Stimulated activated CD8-positive, alpha-beta memory T cell treated with anti-CD3 and anti-CD28 coated beads, Interleukin-12 subunit alpha, Interleukin-12 subunit beta, amount 100 ng/mL, for 1 hour (primary cell): Measurements from ENCODE around the gene CDH4.

ENCODE experiments used
- DNase-seq: peaks from one replicate; pipeline ENCODE4 v3.0.0-alpha.2; 2020; ENCODE audit warnings: low read depth

Gene CDH4

DNA sequence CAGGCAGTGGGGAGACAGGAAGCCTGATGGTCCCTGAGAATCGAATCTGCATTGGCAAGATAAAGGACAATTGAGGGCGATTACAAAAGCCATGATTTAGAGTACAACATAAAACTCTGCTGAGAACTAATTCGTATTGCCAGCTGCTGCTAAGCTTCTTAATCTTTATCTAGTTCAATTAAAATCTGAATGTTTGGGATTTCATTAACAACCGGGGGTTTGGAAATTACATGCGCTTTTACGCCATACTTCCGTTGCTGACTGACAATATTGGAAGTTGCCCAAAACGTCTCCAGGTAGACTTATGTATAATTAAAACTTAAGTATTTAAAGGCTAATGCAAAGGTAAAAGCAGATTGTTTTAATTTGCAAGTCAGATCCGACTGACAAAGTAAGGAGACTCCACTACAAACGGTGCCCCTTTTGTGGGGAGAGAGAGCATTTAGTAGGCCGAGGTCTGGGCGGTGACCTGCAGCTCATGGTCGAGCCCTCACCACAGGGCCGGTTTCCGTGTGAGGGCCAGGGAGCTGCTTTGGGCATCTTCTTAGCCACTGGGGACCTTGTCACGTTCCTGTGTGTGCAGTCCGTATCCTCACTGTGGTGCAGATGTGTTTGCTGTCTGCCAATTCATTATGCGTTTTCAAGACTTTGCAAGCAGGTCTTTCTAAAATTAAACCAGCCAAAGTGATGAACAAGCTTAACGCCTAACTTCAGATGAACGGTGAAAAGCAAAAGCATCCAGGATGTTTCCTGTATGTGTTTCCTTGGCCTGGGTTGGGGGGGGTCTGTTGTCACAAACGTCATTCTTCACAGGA is 49.9 kb downstream of the CDH4 start:
- DNase-seq: no peak

DNA sequence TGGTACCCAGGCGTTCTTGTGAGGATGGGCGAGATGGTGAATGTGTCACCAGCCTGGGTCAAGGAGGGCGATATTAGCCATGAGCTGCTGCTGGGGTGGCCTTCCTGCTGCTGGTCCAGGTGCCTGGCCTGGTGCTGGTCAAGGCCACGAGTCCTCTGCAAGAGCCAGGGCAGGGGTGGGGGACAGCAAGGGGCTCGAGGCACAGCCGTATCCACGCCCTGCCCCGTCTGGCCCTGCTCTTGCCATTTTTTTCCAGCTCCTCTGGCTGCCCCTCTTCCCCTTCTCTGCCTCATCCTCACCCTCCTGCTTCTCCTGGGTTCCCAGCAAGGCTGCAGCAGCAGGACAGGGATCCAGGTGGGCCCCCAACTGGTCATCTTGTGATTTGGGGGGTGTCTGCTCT is 51.2 kb downstream of the CDH4 start:
- no peak for DNase-seq

DNA sequence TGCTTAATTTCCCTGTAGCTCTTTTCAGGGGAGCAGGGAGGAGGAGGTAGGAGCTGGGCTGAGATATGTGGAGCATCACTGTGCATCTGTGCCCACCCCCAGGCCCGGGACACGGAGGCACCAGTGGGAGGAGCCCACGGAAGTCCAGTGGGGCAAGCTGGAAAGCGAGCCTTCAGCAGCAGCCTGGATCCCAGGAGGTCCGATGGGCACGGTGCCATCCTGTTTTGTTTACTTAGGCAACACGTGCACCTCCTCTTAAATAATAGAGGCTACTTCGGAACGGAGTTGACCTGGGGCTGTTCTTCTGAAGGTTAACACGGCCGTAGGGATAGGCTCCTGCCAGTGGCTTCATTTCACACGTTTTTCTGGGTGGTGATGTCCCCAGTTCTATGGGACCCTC is 51.6 kb downstream of the CDH4 start:
- no peak for DNase-seq

DNA sequence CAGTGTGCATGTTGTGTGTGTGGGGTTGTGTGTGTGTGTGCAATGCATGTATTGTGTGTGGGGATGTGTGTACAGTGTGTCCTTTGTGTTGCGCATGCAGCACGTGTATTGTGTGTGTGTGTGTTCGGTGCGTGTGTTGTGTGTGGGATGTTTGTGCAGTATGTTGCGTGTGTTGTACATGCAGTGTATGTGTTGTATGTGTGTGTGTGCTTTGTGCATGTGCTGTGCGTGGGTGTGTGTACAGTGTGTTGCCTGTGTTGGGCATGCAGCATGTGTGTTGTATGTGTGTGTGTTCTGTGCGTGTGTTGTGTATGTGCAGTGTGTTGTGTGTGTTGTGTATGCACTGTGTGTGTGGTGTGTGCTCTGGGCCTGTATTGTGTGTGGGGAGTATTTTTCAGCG is 52.7 kb downstream of the CDH4 start:
- no peak for DNase-seq

DNA sequence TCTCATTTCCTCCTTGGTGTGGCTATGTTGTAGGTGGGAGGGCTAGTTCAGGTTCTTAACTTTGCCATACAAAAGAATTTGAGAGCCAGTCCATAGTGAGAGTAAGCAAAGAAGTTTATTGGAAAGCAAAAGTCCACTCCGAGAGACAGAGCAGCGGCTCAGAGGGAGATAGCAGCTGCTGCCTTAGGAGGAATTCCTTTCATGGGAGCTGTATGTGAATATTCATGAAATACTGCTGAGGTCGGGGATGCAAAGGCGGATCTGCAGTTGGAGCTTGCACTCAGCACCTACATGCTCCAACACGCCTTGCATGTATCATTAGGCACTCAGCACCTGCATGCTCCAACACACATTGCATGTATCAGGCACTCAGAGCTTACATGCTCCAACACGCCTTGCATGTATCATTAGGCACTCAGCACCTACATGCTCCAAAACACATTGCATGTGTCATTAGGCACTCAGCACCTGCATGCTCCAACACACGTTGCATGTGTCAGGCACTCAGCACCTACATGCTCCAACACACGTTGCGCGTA is 54.9 kb downstream of the CDH4 start:
- no peak for DNase-seq

DNA sequence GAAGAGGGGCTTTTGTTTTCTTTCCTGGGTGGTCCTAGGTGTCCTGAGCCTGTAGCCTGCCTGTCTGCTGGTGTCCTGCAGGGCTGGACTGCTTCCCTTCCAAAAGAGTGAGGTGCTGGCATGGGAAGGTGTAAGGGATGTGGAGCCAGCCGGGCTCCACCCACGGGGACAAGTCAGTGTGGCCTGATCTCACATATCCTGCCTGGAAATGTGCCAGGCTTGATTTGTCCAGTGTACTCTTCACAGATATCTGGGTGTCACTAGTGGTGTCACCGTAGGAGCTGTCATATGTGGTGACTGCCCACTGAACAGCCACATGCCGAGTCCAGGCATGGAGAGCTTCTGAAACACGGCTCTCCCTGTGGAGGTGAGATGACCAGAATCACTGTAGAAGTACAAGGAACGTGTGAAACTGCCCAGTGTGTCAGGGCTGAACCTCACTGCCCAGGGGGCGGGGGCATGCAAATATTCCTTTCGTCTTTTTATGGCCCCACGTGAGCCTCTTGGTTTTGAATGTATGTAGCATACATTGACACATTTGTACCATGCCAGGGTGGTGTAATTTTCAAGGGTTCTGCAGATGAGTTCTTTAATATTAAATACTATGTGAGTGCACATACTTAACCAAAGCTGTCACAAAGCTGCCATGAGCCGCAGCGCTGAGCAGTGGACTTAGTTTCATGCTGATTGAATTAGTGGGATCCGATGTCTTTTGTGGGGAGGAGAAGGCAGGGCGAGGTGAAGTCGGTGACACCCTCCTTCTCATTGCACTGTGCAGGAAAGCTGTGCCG is 55.8 kb downstream of the CDH4 start:
- DNase-seq: no peak

DNA sequence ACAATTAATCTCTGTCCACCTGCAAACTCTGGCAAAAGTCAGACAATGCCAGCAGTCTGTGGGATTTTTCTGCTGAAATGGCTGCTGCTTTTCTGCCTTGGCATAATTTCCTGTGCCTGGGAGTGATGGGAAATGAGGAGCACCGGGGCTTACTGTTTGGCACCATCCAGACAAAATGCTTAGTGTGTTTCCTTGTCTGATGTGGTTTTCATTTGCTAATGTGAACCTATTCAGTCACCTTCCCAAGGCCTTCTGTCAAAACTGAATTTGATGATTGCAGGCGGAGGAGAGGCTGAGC is 56.4 kb downstream of the CDH4 start:
- no peak for DNase-seq

DNA sequence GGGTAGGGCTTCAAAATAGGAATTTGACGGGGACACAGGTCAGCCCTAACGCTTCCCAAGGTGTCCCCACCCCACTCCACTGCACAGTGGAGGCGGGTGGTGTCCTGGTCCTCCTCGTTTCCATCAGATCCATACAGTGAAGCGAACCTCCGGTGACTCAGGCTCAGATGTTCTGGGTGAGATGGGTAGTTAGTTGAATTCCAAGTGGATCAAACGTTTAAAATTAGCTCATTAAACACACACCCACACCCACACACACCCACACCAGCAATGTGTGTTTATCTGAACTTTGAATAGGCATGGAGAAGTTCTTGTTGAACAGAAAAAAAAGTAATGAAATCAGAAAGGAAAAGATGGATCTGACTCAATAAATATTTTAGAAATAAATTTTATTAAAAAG is 58.9 kb downstream of the CDH4 start:
- no peak for DNase-seq

DNA sequence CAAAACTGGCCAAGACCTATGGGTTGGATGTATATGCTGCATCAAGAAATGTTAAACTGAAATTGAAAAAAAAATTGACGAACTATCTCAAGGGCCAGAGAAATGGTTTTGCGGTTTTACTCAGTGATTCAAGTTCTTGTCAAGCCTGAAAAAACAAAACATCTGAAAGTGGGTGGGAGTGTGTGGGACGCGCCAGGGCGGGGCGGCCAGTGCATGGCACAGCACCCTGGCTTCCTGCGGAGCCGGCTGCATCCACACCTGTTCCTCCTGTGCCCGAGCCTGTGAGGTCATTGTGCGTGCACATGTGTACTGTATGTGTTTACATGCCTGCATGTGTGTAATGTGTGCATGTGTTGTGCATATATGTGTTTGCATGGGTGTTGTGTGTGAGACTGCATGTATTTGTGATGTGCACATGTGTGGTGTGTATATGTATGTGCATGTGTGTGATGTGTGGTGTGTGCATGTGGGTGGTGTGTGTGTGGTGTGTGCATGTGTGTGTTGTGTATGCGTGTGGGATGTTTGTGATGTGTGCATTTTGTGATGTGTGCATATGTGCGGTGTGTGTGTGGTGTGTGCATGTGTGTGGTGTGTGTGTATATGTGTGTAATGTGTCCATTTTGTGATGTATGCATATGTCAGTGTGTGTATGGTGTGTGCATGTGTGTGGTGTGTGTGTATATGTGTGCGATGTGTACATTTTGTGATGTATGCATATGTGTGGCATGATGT is 59.8 kb downstream of the CDH4 start:
- DNase-seq: no peak

DNA sequence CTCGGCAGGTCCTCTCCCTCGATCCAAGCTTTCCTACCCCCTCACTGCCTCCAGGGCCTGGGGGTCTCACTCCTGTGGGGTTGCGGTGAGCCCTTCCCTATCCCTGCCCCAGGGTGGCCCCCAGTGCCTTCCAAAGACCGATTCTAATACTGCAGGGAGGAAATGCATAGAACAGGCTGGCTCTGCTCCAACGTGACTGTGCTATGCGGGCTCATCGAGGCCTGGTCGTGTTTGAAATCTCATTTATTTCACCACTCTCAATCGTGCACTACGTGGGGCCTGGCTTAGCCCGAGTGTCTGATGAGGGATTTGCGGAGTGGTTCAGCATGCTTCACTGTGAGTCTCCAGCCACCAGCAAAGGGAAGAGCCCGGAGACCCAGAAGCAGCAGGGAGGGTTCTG is 60.9 kb downstream of the CDH4 start:
- DNase-seq: no peak

DNA sequence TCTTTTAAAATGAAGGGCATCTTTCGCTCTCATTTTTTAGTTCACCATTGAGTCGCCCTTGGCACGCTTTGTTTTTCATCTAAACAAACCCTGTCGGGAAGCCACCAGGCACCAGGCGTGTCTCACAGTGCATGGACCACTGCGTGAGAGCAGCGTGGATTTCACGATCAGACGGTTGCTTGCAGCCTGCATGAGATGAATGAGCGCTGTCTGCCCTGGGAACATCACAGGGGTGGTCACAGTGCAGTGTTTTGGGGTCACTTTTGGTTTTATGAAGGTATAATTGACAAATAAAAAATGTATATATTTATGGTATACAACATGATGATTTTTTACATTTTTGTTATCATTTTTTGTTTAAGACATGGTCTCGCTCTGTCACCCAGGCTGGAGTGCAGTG is 61.3 kb downstream of the CDH4 start:
- no peak for DNase-seq

DNA sequence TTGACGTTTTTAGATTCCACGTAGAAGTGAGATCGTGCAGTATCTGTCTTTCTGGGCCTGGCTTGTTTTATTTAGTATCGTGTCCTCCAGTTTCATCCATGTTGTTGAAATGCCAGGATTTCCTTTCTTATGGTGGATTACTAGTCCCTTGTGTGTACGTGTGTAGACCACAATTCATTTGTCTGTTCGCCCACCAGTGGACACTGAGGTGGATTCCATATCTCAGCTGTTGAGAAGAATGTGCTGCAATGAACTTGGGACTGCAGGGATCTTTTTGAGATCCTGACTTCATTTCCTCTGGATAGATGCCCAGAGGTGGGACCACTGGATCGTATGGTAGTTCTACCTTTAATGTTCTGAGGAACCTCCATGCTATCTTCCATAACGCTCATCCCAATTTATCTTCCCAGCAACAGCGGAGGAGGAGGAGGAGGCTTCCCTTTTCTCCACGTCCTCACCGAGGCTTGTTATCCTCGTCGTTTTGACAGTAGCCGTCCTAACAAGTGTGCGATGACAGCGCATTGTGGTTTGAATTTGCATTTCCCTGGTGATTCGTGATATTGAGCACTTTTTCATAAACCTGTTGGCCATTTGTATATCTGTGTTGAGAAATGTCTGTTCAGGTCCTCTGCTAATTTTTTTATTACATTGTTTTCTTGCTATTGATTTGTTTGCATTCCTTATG is 62.4 kb downstream of the CDH4 start:
- no peak for DNase-seq

DNA sequence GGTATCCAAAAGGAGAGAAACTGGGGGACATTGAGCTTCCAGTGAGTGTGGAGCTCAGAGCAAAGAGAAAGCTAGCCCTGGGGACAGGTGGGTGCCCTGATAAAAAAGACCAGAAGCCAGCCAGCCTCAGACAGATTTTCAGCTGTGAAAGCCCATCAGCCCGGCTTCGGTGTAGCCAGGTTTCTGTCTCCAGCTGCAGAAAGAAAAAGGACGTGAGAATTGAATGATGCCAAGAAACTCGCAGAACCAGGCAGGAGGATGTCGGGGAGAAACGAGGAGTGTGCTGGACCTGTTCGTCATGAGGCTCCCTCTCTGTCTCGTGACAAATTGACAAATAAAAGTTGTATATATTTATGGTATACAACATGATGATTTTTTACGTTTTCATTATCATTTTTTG is 63.3 kb downstream of the CDH4 start:
- no peak for DNase-seq

DNA sequence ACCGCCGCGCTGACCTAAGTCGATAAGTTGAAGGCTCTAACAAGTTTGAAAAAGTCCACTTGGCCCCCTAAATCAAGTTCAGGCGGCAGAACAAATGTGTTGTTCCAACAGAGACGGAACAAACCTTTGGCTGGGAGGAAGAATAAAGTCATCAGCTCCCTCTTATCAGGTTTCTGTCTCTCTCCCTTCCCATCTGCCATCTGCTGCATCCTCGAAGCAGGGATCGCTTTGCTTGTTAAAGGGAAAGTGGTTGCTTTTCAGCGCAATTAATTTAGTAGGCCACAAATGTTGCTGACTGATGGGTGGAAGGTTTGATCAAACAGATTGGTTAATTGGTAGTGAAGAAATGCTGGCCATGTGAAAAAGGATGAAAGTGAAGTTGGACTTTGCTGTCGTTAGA is 64.3 kb downstream of the CDH4 start:
- DNase-seq: no peak

DNA sequence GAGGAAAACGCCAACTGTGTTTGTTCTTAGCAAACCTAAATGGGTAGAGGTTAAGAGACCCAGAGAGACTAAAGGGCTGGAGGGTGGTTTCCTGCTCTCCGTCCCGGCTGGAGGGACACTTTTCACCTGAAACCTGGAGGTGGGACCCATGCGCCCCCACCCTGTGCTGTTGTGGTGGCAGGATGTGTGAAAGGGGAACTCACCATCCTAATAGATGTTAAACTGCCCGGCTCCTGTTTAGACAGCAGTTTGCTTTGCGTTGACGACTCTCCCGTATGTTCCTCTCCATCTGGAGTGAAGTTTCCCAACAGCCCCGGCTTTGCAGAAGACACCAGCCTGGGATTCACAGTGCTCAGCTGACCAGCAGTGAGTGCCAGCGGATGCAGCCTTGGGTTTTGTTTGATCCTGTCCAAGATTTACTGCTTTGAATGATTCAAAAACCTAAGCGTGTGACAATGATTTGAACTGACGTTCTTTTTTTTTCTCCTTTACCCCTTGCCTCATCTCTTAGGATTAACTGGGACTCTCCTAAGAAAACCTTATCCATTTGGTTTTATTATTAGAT is 66.0 kb downstream of the CDH4 start:
- DNase-seq: no peak

DNA sequence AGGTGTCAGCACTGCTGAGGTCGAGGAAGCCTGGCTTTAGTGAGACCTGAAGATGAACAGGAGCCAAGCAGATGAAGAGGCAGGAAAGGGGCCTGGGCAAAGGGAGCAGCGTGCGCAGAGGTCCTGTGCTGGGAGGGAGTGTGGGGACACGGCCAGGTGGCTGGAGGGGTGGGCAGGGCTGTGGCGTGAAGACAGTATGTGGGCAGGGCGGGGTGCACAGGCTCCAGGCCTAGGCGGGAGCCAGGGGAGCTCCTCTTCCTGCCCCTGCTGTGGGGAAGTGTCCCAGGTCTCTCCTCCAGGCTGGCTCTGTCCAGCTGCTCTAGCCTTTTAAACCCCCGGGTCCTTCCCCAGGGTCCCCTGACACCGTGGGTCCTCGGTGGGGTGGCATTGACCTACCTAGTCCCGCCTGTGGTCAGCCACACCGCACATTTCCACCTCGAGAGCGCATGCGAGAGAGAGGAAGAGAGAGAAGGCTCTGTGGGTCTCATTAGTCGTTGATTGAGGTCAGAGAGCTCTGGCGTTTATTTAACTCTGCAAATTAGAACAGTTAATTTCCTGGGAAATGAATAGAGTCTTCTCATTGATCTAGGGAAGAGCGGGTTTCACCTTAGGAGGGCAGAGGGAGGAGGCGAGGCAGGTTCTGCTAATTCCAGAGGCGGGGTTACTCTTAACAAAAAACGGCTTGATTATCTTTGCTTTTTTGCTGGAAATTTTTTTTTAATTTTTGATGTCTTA is 68.8 kb downstream of the CDH4 start:
- no peak for DNase-seq

DNA sequence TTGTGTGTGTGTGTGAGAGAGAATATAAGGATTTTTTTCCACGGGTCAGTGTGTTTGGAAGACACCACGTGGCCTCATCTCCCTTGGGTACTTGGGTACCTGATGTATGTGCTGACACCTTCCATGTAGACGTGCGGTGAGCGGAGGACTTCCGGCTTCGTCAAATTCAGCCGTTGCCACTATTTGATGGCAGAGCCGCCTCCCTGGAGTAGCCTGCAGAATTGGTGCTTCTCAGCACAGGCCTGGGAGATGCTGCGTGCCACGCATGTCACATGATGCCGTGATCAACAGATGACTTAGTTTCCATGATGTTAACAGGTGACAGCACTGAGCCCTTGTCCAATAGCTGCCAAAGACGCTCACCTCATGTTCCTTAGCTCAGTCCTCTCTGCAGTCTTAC is 69.4 kb downstream of the CDH4 start:
- DNase-seq: no peak

DNA sequence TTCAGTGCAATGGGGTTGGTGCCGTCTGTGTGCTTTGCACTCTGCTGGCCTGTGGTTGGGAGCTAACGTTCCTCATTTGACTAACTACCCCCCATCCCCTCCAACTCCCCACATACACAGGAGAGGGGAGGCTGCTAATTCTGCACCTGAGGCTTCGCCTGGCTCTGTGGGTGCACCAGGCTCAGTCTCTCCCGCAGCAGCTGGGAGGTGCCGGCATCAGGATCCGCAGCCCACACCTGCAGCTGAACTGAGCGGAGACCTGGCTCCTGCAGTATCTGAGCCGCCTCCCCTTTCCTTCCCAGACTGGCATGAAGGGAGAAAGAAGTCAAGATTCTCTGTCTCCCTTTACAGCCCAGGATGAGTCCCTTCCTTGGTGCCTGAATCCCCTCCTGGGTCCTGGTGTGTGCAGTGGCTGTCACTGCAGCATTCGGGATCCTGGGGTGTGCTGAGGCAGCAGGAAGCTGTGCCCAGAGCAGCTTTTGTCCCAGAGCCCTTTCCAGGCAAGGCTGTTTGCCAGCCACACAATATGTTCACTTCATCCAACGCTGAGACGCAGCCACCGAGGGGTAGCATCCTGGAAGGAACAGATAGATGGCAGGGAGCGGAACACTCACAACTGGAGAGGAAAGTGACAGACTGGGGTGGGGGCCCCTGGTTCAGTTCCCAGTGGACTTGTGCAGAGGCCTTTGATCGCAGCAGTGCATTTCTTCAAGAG is 70.2 kb downstream of the CDH4 start:
- DNase-seq: no peak

DNA sequence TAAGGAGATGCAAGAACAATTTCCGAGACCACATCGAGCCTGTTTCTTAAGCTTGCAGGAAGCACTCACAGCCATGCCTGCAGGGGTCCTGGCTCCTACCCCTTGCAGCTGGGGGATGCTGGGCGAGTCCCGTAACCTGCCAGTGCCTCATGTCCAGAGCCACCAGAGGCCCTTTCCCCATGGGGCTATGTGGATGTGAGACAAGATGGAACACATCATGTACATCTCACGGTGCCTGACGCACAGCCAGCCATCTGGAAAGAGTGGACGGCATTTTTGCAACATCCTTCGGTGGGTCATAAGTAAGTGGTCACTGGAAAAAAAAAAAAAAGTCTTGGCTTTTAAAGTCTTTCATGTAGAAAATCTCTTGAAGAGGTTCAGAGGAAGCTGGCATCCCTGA is 72.8 kb downstream of the CDH4 start:
- no peak for DNase-seq

DNA sequence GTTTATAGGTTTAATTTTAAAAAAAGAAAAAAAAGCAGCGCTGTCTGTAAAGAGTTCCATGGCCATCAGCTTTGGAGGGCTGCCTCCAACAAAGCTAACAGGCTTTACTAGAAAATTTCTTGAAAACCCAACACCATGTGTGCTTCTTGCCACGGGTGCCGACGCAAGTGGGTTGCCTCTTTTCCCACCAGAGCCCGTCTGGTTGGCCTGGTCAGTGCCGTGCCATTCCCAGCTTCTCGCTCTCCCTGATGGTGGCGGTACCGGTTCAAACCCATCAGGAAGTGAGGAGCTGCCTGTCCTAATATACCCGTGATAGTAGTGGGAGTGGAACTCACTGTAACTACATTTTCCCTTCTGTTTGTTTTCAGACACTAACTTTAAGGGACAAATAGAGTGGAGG is 73.7 kb downstream of the CDH4 start:
- DNase-seq: no peak
